Adipocyte (in vitro differentiated cells): ENCODE data around the gene RALGPS1.

Experiments
- DNase-seq: peaks from one replicate; pipeline ENCODE4 v3.0.0-alpha.2; 2015; ENCODE audit warnings: low read depth
- H3K27me3 ChIP-seq: replicated peaks from 2 replicates; pipeline ENCODE4 v1.7.0; 2013; ENCODE audit warnings: mild to moderate bottlenecking, low read length, moderate library complexity; ENCODE audit not compliant: control insufficient read depth, insufficient read depth
- H3K36me3 ChIP-seq: 2 replicates; pipeline ENCODE4 v1.7.0; 2013; ENCODE audit warnings: low read length, mild to moderate bottlenecking, moderate library complexity; ENCODE audit not compliant: control insufficient read depth, insufficient read depth, severe bottlenecking
- H3K4me1 ChIP-seq: 2 replicates; pipeline ENCODE4 v1.7.0; 2013; ENCODE audit warnings: mild to moderate bottlenecking, low read length, moderate library complexity; ENCODE audit not compliant: control insufficient read depth, insufficient read depth
- H3K4me3 ChIP-seq: 2 replicates; pipeline ENCODE4 v1.7.0; 2013; ENCODE audit warnings: mild to moderate bottlenecking, low read length, moderate library complexity
- H3K9ac ChIP-seq: 2 replicates; pipeline ENCODE4 v1.7.0; 2013; ENCODE audit warnings: mild to moderate bottlenecking, low read length, moderate library complexity
- H3K9me3 ChIP-seq: 2 replicates; pipeline ENCODE4 v1.7.0; 2013; ENCODE audit warnings: mild to moderate bottlenecking, low read length, moderate library complexity; ENCODE audit not compliant: control insufficient read depth

RALGPS1 gene

GRCh38 chr9:127159325-127159801, 244.8 kb downstream of the RALGPS1 start:
- Histone ChIP-seq H3K9me3 (no peaks in the 10 kb centered on the region), H3K36me3 (no peaks in the 10 kb centered on the region), H3K27me3 (no peaks in the 10 kb centered on the region), H3K4me3 (no peak overlapping the region), H3K4me1 (peaks cover 42% of the 10 kb centered on the region), H3K9ac (peak overlapping the region; percentile 70)
- peak; percentile 49 for DNase-seq

- H3K4me3 ChIP-seq, result no peak overlapping the region
- peaks cover 35% of the 10 kb centered on the region for H3K4me1 ChIP-seq
- no peaks in the 10 kb centered on the region for H3K36me3 ChIP-seq
- DNase-seq, result no peak
- H3K27me3 ChIP-seq, result no peaks in the 10 kb centered on the region
- H3K9me3 ChIP-seq, result no peaks in the 10 kb centered on the region
- peak overlapping the region; percentile 70 for H3K9ac ChIP-seq
These were observed 245.5 kb downstream of the RALGPS1 start for GRCh38 chr9:127159949-127160610.

- Histone ChIP-seq H3K4me3 (no peak overlapping the region), H3K9me3 (no peaks in the 10 kb centered on the region), H3K4me1 (peaks cover 30% of the 10 kb centered on the region), H3K9ac (no peak overlapping the region), H3K36me3 (no peaks in the 10 kb centered on the region), H3K27me3 (no peaks in the 10 kb centered on the region)
- no peak for DNase-seq
These were observed 246.6 kb downstream of the RALGPS1 start for GRCh38 chr9:127161081-127161624.

- H3K9me3 ChIP-seq, result no peaks in the 10 kb centered on the region
- H3K9ac ChIP-seq, result no peak overlapping the region
- H3K27me3 ChIP-seq, result no peaks in the 10 kb centered on the region
- peak; percentile 16 for DNase-seq
- H3K4me3 ChIP-seq, result no peak overlapping the region
- peaks cover 30% of the 10 kb centered on the region for H3K4me1 ChIP-seq
- no peaks in the 10 kb centered on the region for H3K36me3 ChIP-seq
These were observed 247.7 kb downstream of the RALGPS1 start for GRCh38 chr9:127162046-127162863.

GRCh38 chr9:127162864-127163365, 248.3 kb downstream of the RALGPS1 start:
- Histone ChIP-seq H3K9me3 (no peaks in the 10 kb centered on the region), H3K27me3 (no peaks in the 10 kb centered on the region), H3K9ac (no peak overlapping the region), H3K36me3 (no peaks in the 10 kb centered on the region), H3K4me3 (no peak overlapping the region), H3K4me1 (peaks cover 30% of the 10 kb centered on the region)
- DNase-seq, result no peak

GRCh38 chr9:127163409-127163808, 248.8 kb downstream of the RALGPS1 start:
- peaks cover 30% of the 10 kb centered on the region for H3K4me1 ChIP-seq
- H3K27me3 ChIP-seq, result no peaks in the 10 kb centered on the region
- peak; percentile 59 for DNase-seq

GRCh38 chr9:127165116-127165515, 250.5 kb downstream of the RALGPS1 start:
- no peaks in the 10 kb centered on the region for H3K36me3 ChIP-seq
- no peak overlapping the region for H3K4me3 ChIP-seq
- no peaks in the 10 kb centered on the region for H3K27me3 ChIP-seq
- H3K9ac ChIP-seq, result no peak overlapping the region
- H3K9me3 ChIP-seq, result no peaks in the 10 kb centered on the region
- no peak for DNase-seq
- H3K4me1 ChIP-seq, result peaks cover 22% of the 10 kb centered on the region

More at GRCh38 chr9:127163409-127163808, 248.8 kb downstream of the RALGPS1 start:
- H3K4me3 ChIP-seq, result no peak overlapping the region
- no peak overlapping the region for H3K9ac ChIP-seq
- H3K36me3 ChIP-seq, result no peaks in the 10 kb centered on the region
- H3K9me3 ChIP-seq, result no peaks in the 10 kb centered on the region

- Histone ChIP-seq H3K4me3 (no peak overlapping the region), H3K4me1 (peaks cover 22% of the 10 kb centered on the region), H3K9me3 (no peaks in the 10 kb centered on the region), H3K36me3 (no peaks in the 10 kb centered on the region), H3K9ac (no peak overlapping the region), H3K27me3 (no peaks in the 10 kb centered on the region)
- no peak for DNase-seq
These were observed 251.5 kb downstream of the RALGPS1 start for GRCh38 chr9:127166111-127166510.

- Histone ChIP-seq H3K27me3 (no peaks in the 10 kb centered on the region), H3K9me3 (no peaks in the 10 kb centered on the region), H3K4me3 (no peak overlapping the region), H3K36me3 (no peaks in the 10 kb centered on the region), H3K9ac (no peak overlapping the region), H3K4me1 (peaks cover 22% of the 10 kb centered on the region)
- no peak for DNase-seq
These were observed 252.3 kb downstream of the RALGPS1 start for GRCh38 chr9:127166651-127167524.

GRCh38 chr9:127167560-127168326, 253.2 kb downstream of the RALGPS1 start:
- Histone ChIP-seq H3K4me1 (peaks cover 21% of the 10 kb centered on the region), H3K9me3 (no peaks in the 10 kb centered on the region), H3K9ac (no peak overlapping the region), H3K36me3 (no peaks in the 10 kb centered on the region), H3K4me3 (no peak overlapping the region), H3K27me3 (no peaks in the 10 kb centered on the region)
- DNase-seq, result no peak
